ENCODE measurements around the gene C16orf96.
"Not testable (repeated sequence)": the region's sequence is repeated elsewhere in the genome, so short reads cannot be mapped to it uniquely, and the experiment has no call there.

C16orf96 gene

DNA sequence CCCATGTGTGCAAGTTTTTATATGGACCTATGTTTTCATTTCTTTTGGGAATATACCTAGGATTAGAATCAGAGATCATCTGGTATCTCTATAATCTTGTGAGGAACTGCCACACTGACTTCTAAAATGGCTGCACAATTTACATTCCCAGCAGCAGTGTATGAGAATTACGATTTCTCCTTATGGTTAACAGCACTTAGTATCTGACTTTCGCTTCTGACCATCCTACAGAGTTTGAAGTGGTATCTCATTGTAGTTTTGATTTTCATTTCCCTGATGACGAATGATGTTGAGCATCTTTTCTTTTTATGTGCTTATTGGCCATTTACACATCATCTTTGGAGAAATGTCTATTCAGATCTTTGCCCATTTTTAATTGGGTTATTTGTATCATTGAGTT, 10.0 kb downstream of the C16orf96 start:
- no peak for DNase-seq (ENCODE audit: low spot score)

DNA sequence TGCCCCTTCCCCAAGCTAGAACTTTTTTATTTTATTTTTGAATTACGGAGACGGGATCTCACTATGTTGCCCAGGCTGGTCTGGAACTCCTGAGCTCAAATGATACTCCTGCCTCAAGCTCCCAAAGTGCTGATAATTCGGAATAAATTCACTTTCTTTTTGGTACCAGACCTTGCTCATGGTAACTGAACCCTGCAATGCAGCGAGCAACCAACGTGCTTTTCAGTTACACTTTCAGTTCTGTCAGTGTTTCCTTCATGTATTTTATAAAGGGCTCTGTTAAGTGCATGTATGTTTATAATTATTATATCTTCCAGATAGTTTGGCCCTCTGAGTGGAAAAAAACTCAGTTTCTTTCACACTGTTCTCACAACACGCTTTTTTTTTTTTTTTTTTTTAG, 13.9 kb downstream of the C16orf96 start:
- no peak for DNase-seq (ENCODE audit: low spot score)

DNA sequence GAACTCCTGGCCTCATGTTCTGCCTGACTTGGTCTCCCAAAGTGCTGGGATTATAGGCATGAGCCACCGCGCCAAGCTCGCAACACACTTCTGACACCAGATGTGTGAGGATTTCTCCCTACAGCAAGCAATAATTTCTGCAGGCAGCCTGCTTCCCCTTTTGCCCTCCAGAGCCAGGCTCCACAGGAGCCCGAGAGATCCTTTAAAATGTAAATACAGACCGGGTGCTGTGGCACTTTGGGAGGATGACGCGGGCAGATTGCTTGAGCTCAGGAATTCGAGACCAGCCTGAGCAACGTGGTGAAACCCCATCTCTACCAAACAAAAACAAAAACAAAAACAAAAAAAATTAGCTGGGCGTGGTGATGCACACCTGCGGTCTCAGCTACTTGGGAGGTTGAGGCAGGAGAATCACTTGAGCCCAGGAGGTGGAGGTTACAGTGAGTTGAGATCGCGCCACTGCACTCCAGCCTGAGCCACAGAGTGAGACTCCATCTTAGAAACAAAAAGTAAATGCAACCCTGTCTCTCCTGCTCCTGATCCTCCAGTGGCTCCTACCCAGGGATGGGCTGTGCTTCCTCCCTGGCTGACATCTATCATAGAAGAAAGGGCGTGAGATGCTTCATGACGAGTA, 14.7 kb downstream of the C16orf96 start:
- no peak for DNase-seq (ENCODE audit: low spot score)

DNA sequence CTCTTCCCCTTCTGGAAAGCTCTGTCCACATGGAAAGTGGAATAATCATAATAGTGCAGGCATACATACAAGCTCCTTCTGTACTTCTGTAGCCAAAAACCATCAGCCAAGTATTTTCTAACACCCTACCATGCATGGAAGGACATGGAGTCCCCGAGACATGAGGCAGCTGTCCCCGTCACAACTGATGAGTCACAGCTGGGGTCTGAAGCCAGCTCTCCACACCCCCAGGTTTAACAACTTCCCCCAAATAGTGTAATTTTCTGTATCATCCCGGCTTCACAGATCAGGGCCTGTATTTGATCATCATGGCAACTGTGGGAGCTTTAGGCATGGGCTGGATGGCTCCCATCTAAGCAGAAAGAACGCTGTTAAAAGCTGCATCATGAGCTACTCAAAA, 16.6 kb downstream of the C16orf96 start:
- no peak for DNase-seq (ENCODE audit: low spot score)

DNA sequence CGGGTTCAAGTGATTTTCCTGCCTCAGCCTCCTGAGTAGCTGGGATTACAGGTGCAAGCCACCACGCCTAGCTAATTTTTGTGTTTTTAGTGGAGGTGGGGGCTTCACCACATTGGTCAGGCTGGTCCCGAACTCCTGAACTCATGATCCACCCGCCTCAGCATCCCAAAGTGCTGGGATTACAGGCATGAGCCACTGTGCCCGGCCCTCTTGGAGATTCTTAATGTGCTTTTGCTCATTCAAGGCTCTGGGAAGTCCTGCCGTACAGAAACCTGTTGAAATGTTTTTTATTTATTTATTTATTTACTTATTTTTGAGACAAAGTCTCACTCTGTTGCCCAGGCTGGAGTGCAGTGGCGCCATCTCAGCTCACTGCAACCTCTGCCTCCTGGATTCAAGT, 17.8 kb downstream of the C16orf96 start:
- not testable (repeated sequence) for DNase-seq (ENCODE audit: low spot score)

DNA sequence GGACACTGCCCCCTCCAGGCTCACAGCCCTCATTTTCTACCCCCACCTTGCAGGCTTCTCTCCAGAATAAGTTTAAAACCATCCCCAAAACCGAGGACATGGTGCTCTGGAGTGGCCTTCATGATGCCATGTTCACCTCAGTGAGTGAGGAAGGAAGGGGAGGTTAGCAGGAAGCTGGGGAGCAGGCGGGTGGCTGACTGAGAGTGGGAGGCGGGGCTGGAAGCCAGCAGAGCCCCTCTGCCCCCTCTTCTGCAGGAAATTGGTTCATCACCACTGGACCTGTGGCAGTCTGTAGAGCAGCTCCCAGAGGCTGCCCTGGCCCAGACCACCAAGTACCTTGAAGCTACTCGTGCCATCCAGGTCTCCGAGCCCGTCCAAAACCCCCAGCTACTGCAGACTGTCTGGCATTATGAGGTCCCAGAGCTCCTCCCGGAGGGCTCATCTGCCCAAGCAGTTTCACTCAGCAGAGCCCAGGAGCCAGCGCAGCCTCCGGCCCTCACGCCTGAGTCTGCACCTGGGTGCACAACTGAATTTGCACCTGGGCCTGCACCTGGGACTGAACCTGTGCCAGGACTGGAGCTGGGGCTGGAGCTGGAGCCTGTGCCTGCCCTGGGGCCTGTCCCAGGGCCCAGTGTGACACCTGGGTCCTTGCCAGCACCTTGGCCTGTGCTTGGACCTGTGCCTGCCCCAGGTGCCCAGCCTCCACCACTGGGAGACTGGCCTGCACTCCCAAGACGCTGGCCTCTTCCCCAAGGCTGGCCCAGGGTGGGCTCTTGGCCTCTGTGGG, 19.0 kb downstream of the C16orf96 start:
- DNase-seq (ENCODE audit: low spot score): no peak

DNA sequence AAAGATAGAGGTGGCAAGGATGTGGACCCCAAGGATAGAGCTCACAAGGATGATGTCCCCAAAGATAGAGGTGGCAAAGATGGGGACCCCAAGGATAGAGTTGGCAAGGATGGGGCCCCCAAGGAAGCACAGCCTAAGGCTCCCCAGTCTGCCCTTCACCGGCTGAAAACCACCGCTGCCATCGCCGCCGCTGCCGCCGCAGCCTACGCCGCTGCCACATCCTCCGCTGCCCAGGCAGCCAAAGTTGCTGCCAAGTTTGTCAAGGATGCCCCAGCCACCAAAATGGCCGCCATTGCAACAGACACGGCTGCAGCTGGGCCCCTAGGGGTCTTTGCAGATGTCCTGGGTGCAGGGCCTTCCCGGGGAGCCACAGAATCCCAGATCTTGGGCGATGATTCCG, 19.9 kb downstream of the C16orf96 start:
- no peak for DNase-seq (ENCODE audit: low spot score)

DNA sequence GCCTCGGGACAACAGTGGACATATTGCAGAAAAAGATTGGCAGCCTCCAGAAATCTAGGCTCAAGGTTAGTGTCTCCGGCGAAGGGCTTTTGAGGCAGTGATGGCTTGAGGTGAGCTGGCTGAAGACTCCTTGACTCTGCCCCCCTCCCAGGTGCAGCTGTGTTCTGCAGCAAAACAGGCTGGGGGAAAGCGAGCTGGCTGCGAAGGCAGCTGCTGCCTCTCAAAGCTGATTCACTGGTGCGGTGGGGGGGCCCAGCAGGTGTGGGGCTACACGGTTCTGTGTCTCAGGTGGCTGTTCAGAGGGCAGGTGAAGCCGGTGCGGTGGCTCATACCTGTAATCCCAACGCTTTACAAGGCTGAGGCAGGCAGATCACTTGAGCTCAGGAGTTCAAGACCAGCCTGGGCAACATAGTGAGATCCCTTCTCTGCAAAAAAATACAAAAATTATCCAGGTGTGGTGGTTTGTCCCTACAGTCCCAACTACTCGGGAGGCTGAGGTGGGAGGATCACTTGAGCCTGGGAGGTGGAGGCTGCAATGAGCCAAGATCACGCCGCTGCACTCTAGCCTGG, 22.9 kb downstream of the C16orf96 start:
- no peak for DNase-seq (ENCODE audit: low spot score)

DNA sequence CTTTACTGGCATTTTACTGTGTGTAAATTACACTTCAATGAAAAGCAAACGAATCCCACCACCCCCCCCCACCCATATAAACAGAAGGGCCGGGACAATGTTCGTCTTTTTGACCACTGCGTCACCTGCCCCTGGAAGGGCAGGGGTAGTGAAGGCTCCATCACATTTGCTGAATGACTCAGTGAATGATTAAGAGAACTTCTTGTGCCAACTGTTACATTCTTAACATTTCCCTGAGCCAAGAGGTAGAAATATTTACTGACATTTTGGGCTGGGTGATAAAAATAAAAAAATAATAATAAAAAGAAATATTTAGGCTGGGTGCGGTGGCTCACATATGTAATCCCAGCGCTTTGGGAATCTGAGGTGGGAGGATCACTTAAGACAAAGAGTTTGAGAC, 24.1 kb downstream of the C16orf96 start:
- no peak for DNase-seq (ENCODE audit: low spot score)

DNA sequence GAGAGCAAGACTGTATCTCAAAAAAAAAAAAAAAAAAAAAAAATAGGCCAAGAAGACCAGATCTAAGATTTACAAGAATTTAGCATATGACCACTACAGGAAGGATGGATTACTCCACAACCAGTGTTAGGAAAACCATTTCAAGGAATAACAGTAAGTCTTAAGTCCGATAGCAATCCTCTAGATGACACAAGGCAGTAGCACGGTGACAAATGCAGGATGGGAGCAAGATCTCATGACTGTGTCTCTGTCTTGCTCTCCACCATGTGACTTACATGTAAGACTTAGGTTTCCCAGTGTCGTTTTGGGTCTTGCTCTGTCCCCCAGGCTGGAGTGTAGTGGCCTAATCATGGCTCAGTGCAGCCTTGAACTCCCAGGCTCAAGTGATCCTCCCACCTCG, 27.8 kb downstream of the C16orf96 start:
- no peak for DNase-seq (ENCODE audit: low spot score)

DNA sequence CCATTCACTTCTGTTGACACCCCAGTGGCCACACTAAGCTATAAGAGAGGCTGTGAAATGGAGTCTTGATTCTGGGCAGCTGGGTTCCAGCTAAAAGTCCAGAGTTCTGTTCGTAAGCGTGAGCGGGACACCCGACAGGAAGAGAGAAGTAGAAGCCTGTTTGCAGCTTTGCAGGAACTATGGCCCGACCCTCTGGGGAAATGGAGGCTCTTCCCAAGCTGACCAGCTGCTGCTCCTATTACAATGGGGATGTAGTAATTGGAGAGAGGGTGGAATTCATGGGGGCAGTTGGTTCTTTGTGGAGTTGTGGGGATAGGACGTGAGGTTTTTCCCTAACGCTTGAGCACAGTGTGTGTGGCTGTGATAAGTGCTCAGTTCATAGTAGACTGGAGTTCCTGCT, 30.2 kb downstream of the C16orf96 start:
- DNase-seq (ENCODE audit: low spot score): no peak

DNA sequence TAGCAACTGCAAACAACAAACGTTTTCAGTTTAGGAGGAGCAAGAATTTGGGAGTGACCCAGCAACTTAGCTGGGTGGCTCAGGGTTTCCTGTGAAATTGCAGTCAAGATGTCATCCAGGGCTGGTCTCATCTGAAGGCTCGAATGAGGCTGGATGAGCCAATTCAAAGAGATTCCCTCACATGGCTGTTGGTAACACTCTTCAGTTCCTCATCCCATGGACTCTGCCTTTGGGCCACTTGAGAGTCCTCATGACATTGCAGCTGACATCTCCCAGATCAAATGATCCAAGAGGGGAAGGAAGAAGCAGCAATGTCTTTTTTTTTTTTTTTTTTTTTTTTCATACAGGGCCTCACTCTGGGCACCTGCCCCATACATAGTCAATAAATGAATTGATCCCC, 32.2 kb downstream of the C16orf96 start:
- no peak for DNase-seq (ENCODE audit: low spot score)

DNA sequence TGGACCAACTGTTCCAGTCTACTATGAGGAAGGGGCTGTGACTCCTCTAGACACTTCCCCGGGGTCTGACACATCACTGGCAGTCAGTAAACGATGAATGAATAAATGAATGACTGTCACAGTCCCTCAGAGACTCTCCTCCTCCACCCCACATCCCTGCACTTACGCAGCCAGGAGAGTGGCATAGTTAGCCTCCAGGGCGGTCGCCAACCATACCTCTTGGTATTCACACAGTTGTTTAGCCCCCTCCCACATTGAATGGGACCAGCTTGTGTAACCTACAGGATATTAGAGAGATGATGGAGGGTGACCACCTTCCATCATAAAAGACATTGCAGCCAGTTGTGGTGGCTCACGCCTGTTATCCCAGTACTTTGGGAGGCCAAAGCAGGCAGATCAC, 32.8 kb downstream of the C16orf96 start:
- DNase-seq (ENCODE audit: low spot score): no peak

DNA sequence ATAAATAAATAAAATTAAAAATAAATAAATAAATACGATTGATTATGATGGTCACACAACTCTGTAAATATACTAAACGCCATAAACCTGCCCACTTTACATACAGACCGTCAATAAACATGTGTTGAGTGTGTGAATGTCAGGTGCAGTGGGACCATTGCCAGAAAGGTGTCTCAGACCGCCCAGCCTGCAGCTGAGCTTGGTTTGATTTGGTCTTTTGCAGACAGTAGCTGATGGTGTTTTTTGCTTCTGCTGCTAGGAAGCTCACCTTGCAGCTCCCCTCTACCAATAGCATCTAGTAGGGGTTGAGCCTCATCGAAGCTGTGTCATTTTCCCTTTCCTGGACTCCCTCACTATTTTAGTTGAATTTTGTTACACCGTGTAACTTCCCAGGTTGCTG, 35.1 kb downstream of the C16orf96 start:
- no peak for DNase-seq (ENCODE audit: low spot score)

DNA sequence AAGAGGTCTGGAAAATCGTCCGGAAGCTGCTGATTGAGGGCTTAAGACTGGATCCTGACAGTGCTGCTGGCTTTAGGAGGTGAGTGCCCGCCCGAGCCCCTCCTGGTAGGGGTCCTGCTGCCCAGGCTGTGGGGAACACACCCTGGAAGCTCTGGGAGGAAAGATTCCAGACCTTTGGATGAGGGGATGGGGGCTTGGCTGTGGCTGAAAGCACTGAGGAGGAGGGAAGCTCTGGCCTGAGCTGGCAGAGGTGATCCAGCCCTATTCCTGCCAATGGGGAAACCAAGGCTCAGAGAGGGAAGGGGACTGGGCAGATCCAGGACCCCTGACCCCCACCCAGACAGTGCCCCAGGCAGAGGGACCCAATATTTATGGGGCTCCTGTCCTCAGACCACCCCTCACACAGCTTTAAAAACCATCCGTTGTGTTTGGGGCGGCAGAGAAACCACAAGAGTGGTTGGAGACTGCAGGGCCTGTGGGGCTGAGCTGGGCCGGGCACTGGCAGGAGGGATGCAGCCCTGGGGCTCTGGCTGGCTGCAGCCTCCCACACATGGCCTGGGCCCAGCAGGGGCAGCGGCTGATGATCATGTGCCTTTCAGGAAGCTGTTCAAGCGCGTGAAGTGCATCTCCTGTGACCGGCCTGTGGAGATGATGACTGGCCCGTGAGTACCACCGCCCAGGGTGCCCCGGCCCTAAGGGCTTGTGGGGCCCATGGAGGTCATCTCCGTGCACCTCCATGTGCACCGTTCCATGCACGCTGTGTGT, 35.7 kb downstream of the C16orf96 start:
- DNase-seq (ENCODE audit: low spot score): no peak

DNA sequence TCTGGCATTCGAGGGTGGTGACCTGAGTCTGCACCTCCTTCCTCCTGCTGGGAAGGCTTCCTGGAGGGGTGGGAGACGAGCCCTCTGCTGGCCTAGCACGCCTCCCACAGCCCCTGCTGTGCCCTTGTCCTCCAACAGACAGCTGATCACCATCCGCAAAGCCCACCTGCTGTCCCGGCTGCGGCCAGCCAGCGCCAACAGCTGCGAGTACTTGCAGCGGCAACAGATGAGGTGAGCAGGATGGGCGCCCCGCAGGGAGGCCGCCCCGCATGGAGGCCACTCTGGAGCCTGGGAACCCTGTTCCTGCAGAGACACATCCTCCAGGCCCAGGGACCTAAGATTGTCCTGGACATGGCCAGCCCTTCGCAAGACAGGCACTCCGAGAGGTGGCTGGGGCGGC, 36.9 kb downstream of the C16orf96 start:
- DNase-seq (ENCODE audit: low spot score): no peak

DNA sequence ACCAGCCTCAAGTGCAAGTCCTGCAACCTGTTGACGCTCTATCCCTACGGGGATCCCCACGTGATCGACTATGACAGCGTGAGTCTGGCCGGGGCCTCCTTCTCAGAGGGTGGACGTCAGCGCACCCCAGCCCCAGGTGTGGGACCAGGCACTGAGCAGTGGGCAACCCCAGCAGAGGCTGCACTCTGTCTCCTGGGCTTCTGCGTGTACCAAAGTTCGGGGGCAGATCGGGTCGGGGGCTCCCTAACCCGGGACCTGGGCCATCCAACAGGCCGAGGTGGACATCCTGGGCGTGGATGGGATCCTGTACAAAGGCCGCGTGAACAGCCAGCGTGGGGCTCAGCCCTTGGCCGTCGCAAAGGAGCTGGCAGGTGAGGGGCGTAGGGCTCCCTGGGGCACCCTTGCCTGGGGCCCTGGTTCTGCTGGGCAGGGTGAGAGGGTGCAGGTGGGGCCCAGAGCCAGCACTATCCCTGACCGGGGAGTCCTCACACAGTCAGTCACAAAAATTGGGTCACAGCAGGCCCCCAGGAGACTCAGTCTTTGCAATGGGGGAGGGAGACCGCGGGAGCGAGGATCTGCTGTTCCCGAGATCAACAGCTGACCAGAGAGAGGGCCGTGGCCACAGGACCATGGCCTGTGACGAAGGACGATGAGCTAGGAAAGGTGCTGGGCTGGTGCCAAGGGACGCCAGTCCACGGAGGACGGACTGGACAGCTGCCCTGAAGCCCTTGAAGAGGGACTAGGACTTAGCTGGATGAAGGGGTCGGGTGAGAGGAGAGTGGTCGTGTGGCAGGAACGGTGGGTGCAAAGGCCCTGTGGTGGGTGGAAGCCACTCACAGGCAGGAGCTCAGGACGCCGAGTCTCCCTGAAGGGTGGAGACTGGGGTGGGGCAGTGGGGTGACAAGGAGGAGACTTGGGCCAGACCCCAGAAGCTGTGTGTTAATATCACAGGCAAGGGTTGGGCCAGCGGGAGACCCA, 38.6 kb downstream of the C16orf96 start:
- DNase-seq (ENCODE audit: low spot score): no peak

DNA sequence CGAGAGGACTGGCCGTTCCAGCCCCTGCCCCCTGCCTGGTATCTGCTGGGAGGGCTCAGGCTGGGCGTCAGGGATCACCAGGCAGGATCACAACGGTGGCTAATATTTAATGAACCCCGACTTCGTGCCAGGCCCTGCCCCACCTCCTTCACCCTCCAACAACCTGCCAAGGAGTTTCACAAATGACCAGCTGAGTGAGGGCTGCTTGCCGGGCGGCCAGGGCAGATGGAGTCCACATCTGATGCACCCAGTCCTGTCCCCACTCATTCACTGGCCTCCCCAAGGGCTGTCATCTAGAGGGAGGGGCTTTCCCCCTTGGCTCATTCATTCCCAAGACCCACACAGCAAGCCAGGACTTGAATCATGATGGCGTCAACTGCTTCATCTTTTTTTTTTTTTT, 41.0 kb downstream of the C16orf96 start:
- DNase-seq (ENCODE audit: low spot score): no peak

DNA sequence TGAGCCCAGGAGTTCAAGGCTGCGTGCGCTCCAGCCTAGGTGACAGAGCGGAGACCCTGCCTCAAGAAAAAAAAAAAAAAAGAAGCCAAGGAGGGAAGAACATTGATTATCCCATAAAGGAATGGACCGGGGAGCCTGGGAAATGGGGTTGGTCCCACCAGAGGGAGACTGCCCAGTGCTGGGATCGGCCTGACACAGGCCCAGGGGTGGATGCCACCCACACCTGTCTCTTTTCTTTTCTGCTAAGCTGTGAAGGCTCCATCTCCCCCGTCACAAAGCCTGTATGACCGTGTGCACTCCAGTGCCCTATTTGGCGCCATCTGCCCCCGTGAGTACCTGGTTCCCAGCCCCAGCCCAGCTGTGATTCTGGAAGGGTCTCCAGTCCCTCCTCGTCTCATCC, 42.9 kb downstream of the C16orf96 start:
- DNase-seq (ENCODE audit: low spot score): no peak

DNA sequence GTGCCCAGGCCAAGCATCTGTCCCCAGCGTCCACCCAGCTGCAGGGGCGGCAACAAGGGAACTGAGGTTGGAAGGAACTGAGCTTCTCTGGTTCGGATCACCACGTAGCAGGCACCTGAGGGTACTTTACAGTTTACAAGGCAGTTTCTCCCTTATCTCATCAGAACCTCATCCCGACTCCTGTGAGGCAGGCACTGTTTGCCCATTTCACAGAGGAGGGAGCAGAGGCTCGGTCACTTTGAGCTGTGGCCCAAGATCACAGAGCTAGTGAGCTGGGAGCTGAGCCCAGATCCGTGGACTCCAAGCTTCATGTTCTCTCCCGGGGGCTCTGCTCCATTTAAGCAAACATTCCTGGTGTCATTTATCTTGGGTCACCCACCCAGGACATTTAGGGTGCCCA, 43.4 kb downstream of the C16orf96 start:
- DNase-seq (ENCODE audit: low spot score): no peak

DNA sequence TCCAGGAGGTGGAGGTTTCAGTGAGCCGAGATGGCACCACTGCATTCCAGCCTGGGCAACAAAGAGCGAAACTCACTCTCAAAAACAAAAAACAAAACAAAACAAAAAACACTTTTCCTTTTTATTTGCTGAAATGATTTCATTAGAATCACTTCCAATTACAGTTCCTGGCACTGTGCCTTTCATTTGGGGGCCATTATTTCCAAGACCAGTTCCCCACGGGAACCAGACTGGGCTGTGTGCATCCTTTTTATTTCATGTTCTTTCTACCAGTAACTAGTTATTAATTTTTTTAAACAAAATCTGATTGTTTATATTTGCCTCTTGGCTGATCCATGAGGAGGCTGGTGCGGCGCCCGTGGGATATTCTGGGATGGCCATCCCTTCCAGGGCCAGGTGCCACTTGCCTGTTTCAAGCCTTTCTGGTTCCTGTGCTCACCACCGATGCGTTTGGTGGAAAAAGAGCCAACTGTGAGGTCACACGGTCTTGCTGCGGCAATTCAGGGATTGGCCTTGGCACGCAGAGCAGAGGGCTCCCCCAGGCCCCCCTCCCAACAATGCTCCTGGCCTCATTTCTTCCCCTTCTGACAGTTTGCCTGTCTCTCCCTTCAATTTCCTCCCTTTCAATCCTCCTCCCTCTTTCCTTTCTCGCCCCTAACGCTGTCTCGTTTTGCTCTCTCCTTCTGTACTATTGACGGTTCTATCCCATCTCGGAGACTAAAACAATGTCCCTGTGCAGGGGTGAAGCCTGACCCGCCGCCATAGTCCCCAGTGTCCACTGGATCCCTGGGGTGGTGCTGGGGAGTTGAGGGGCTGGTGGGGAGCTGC, 45.1 kb downstream of the C16orf96 start:
- peak; percentile 95 for DNase-seq (ENCODE audit: low spot score)
